Measurements from ENCODE around the gene ETV3.

- TF ChIP-seq CTCF (IDR thresholded peaks at IDR 0.05) (no peak), POLR2A (IDR thresholded peaks at IDR 0.05) (no peak)
These were observed 989 bp upstream of the ETV3 start for GRCh38 chr1:157139052-157139715.
